ENCODE results near the gene ONECUT3. TPM values are rescaled to one million over a fixed set of nuclear protein-coding genes. Genes with fewer than 3 reads are reported as not detected.

The ONECUT3 gene
- total and polyA plus RNA-seq, 11 donors: not detected

DNA sequence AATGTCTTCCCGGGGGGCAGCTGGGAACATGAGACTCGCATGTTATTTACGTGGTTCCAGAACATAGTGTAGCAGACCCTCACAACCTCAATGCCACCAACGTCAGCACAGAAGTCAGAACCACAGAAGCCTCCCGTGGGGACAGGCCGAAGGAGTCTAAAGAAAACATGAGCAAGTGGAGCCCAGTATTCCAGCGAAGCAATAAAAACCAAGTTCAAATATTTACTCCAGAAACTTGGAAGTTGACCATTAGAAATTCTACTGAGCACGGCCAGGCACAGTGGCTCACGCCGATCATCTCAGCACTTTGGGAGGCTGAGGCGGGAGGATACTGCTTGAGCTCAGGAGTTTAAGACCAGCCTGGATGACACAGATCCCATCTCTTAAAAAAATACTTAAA is 76.7 kb downstream of the ONECUT3 start:
- H3K27me3 ChIP-seq: no peaks in the 10 kb centered on the region
- WGBS, 4 donors: 84 to 94% (median 90%) methylated on average over 11 of the region's 11 CpGs
- TF ChIP-seq, protein P1, sequence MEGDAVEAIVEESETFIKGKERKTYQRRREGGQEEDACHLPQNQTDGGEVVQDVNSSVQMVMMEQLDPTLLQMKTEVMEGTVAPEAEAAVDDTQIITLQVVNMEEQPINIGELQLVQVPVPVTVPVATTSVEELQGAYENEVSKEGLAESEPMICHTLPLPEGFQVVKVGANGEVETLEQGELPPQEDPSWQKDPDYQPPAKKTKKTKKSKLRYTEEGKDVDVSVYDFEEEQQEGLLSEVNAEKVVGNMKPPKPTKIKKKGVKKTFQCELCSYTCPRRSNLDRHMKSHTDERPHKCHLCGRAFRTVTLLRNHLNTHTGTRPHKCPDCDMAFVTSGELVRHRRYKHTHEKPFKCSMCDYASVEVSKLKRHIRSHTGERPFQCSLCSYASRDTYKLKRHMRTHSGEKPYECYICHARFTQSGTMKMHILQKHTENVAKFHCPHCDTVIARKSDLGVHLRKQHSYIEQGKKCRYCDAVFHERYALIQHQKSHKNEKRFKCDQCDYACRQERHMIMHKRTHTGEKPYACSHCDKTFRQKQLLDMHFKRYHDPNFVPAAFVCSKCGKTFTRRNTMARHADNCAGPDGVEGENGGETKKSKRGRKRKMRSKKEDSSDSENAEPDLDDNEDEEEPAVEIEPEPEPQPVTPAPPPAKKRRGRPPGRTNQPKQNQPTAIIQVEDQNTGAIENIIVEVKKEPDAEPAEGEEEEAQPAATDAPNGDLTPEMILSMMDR (IDR thresholded peaks at IDR 0.05): no peak
- TF ChIP-seq POLR2A (IDR thresholded peaks at IDR 0.05): no peak
- DNase-seq (no peak), ATAC-seq (no peak)
- no peak overlapping the region for H3K4me3 ChIP-seq
- H3K27ac ChIP-seq: no peak overlapping the region
- H3K36me3 ChIP-seq: peaks cover 0 to 42% (median 22%) of the 10 kb centered on the region in 9 donors
- intact Hi-C loops (cut with DNase I): loop anchor here in 4 of 10 donors (5.0 to 10.0 kb wide), 4 partner anchors 43 to 285 kb away; no protein-coding TSS in a partner anchor
- peaks cover 0 to 31% (median 7%) of the 10 kb centered on the region in 12 donors for H3K4me1 ChIP-seq
- no peaks in the 10 kb centered on the region for H3K9me3 ChIP-seq

DNA sequence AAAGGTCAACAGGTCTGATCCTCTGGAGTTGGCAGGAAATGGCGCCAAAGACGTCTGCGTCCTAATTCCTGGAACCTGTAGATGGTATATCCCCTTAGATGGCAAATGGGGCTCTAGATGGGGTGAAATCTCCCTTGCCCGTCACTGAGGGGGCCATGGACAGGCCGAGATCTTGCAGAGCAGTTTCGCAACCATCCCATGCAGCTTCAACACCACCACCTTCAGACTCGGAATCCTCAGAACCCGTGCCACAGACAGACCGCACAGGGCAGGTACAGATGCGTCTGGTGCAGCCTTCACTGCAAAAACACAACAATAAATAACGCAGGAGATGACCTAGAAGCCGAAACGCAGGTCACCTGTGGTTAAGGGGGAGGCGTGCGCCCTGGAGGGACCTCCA is 77.3 kb downstream of the ONECUT3 start:
- no peaks in the 10 kb centered on the region for H3K27me3 ChIP-seq
- H3K4me1 ChIP-seq: peaks cover 0 to 35% (median 8%) of the 10 kb centered on the region in 12 donors
- H3K36me3 ChIP-seq: peaks cover 0 to 36% (median 22%) of the 10 kb centered on the region in 9 donors
- H3K27ac ChIP-seq: no peak overlapping the region
- ATAC-seq: no peak
- TF ChIP-seq, protein P1 (IDR thresholded peaks at IDR 0.05): no peak
- TF ChIP-seq POLR2A (IDR thresholded peaks at IDR 0.05): no peak
- 92 to 94% (median 94%) methylated on average over 15 of the region's 15 CpGs for WGBS, 4 donors
- no peak overlapping the region for H3K4me3 ChIP-seq
- DNase-seq: no peak
- no peaks in the 10 kb centered on the region for H3K9me3 ChIP-seq
- intact Hi-C loops (cut with DNase I): no loop called here

MicroRNAs encoded within 50 kb of the gene (microRNA counts, 767-probe panel; counts per million panel counts)
- 71.6 to 1,023 counts per million in 2 donors for microRNA hsa-miR-1909-3p

Small RNAs within 50 kb of the gene (microRNA-seq; reads per million reads assigned to microRNA genes)
- 0 to 2.3 (median 2.0) reads per million in 4 donors for gene MIR1909

Other genes with a start within 250 kb of the ONECUT3 start
- 10 to 100 TPM; 24.4 to 53.6 (median 33.9) TPM for gene ADAMTSL5, start 240.5 kb upstream of the ONECUT3 start, total RNA-seq
- gene ADAMTSL5, start 240.5 kb upstream of the ONECUT3 start, polyA plus RNA-seq: 10 to 100 TPM; 20.8 to 25.5 TPM
- gene PLK5, start 229.4 kb upstream of the ONECUT3 start, total RNA-seq: under 1 TPM in 1 of 9 donors, not detected in 8; 0.17 TPM
- gene PLK5, start 229.4 kb upstream of the ONECUT3 start, polyA plus RNA-seq: under 1 TPM in 1 of 2 donors, not detected in 1; 0.30 TPM
- gene MEX3D, start 185.2 kb upstream of the ONECUT3 start, total RNA-seq: 10 to 100 TPM in 4 of 9 donors, 1 to 10 TPM in 5; 6.1 to 18.6 (median 9.6) TPM
- gene MEX3D, start 185.2 kb upstream of the ONECUT3 start, polyA plus RNA-seq: 1 to 10 TPM; 1.9 to 6.0 TPM
- 100 to 1,000 TPM in 2 of 9 donors, 10 to 100 TPM in 7; 38.6 to 107 (median 62.5) TPM for gene MBD3, start 160.6 kb upstream of the ONECUT3 start, total RNA-seq
- 100 to 1,000 TPM; 110 to 146 TPM for gene MBD3, start 160.6 kb upstream of the ONECUT3 start, polyA plus RNA-seq
- gene UQCR11, start 148.0 kb upstream of the ONECUT3 start, total RNA-seq: 100 to 1,000 TPM; 170 to 982 (median 690) TPM
- gene UQCR11, start 148.0 kb upstream of the ONECUT3 start, polyA plus RNA-seq: 100 to 1,000 TPM; 271 to 329 TPM
- gene TCF3, start 100.9 kb upstream of the ONECUT3 start, total RNA-seq: 10 to 100 TPM; 13.2 to 38.0 (median 22.3) TPM
- 10 to 100 TPM; 13.4 to 40.2 TPM for gene TCF3, start 100.9 kb upstream of the ONECUT3 start, polyA plus RNA-seq
- gene ATP8B3, start 58.8 kb downstream of the ONECUT3 start, total RNA-seq: 1 to 10 TPM in 3 of 9 donors, under 1 TPM in 6; 0.19 to 3.5 (median 0.72) TPM
- gene ATP8B3, start 58.8 kb downstream of the ONECUT3 start, polyA plus RNA-seq: under 1 TPM; 0.42 to 0.78 TPM
- 10 to 100 TPM; 13.2 to 22.4 (median 16.5) TPM for gene REXO1, start 95.0 kb downstream of the ONECUT3 start, total RNA-seq
- gene REXO1, start 95.0 kb downstream of the ONECUT3 start, polyA plus RNA-seq: 10 to 100 TPM; 16.3 to 16.4 TPM
- gene KLF16, start 110.1 kb downstream of the ONECUT3 start, total RNA-seq: 10 to 100 TPM in 4 of 9 donors, 1 to 10 TPM in 5; 2.9 to 19.7 (median 9.2) TPM
- gene KLF16, start 110.1 kb downstream of the ONECUT3 start, polyA plus RNA-seq: 10 to 100 TPM in 1 of 2 donors, 1 to 10 TPM in 1; 3.5 to 10.2 TPM
- 100 to 1,000 TPM in 2 of 9 donors, 10 to 100 TPM in 7; 48.5 to 121 (median 52.0) TPM for gene ABHD17A, start 132.0 kb downstream of the ONECUT3 start, total RNA-seq
- 100 to 1,000 TPM in 1 of 2 donors, 10 to 100 TPM in 1; 64.1 to 116 TPM for gene ABHD17A, start 132.0 kb downstream of the ONECUT3 start, polyA plus RNA-seq
- 1 to 10 TPM; 1.2 to 5.1 (median 1.9) TPM for gene ADAT3, start 151.9 kb downstream of the ONECUT3 start, total RNA-seq
- gene ADAT3, start 151.9 kb downstream of the ONECUT3 start, polyA plus RNA-seq: 1 to 10 TPM; 1.6 to 3.1 TPM
- gene SCAMP4, start 151.9 kb downstream of the ONECUT3 start, total RNA-seq: 10 to 100 TPM; 13.5 to 38.8 (median 19.1) TPM
- gene SCAMP4, start 151.9 kb downstream of the ONECUT3 start, polyA plus RNA-seq: 10 to 100 TPM; 15.4 to 28.3 TPM
- gene CSNK1G2, start 187.7 kb downstream of the ONECUT3 start, total RNA-seq: 10 to 100 TPM; 18.2 to 42.7 (median 24.6) TPM
- gene CSNK1G2, start 187.7 kb downstream of the ONECUT3 start, polyA plus RNA-seq: 10 to 100 TPM; 24.3 to 41.7 TPM

Data from heart left ventricle (tissue), 16 donors.